SK-N-SH (cell line): ENCODE measurements around the gene CROT. TPM values are rescaled to one million over a fixed set of nuclear protein-coding genes. Genes with fewer than 3 reads are reported as not detected.
A peak's percentile ranks its signal among the peaks of the same experiment; 100 is the strongest.

Experiments used
- CTCF ChIA-PET: fragments of 300-600, 350-600 bp; formaldehyde crosslinking; extraction: SDS; loops from one replicate; lab custom pipeline; 2021; lab: Yijun Ruan, JAX
- POLR2A ChIA-PET: fragments of 350-600 bp; sonication (Branson Sonifier 250); formaldehyde crosslinking; extraction: SDS; loops from one replicate; lab custom pipeline; 2020; ENCODE audit warnings: antibody characterized with exemption, inconsistent platforms; lab: Yijun Ruan, JAX
- DNase-seq: peaks from one replicate; pipeline ENCODE4 v3.0.0; 2012
- H2AFZ ChIP-seq: fragments of 200-600 bp; sonication (generic); 2 replicates; pipeline ENCODE4 v1.8.1; 2016; ENCODE audit warnings: antibody characterized with exemption, mild to moderate bottlenecking, low read depth
- H3F3A ChIP-seq: fragments of 200-600 bp; sonication (generic); replicated peaks from 2 replicates; pipeline ENCODE3; 2016; ENCODE audit warnings: antibody characterized with exemption, mild to moderate bottlenecking; ENCODE audit not compliant: insufficient read depth
- H3K27ac ChIP-seq, 2 experiments: fragments of 200-500 bp in 1 of 2; fragments of 200-600 bp in 1 of 2; sonication (Bioruptor generic) in 1 of 2; sonication (generic), shearing (Covaris generic) in 1 of 2; 2 replicates each; pipeline versions ENCODE4 v1.5.1 to v1.6.1; 2014 to 2016; ENCODE audit warnings: low read depth in 2 of 2, inconsistent platforms in 1 of 2, low read length in 1 of 2, mild to moderate bottlenecking in 1 of 2, mixed read lengths in 1 of 2
- H3K27me3 ChIP-seq: fragments of 200-600 bp; sonication (generic), shearing (Covaris generic); 2 replicates; pipeline ENCODE4 v1.6.1; 2016; ENCODE audit warnings: mixed run types; ENCODE audit not compliant: insufficient read depth
- H3K36me3 ChIP-seq, 2 experiments: fragments of 200-500 bp in 1 of 2; fragments of 200-600 bp in 1 of 2; sonication (Bioruptor generic) in 1 of 2; sonication (generic) in 1 of 2; replicated peaks in 1 of 2; 2 replicates each; pipeline versions ENCODE3 to v1.5.1; 2014 to 2016; ENCODE audit warnings: low read length in 1 of 2, mild to moderate bottlenecking in 1 of 2; ENCODE audit not compliant: insufficient read depth in 2 of 2, control insufficient read depth in 1 of 2
- H3K4me1 ChIP-seq, 2 experiments: fragments of 200-500 bp in 1 of 2; fragments of 200-600 bp in 1 of 2; sonication (Bioruptor generic) in 1 of 2; sonication (generic), shearing (Covaris generic) in 1 of 2; 2 replicates each; pipeline versions ENCODE4 v1.5.1 to v1.6.1; 2014 to 2016; ENCODE audit warnings: low read depth in 1 of 2, low read length in 1 of 2, mixed run types in 1 of 2; ENCODE audit not compliant: insufficient read depth in 2 of 2, control insufficient read depth in 1 of 2
- H3K4me2 ChIP-seq: fragments of 200-600 bp; sonication (generic), shearing (Covaris generic); 2 replicates; pipeline ENCODE4 v1.6.1; 2017; ENCODE audit warnings: mixed run types
- H3K4me3 ChIP-seq, 2 experiments: fragments of 200-500 bp in 1 of 2; fragments of 200-600 bp in 1 of 2; sonication (Bioruptor generic) in 1 of 2; sonication (generic), shearing (Covaris generic) in 1 of 2; 2 replicates each; pipeline versions ENCODE4 v1.5.1 to v1.8.1; 2014 to 2016; ENCODE audit warnings: low read depth in 2 of 2, inconsistent platforms in 1 of 2, low read length in 1 of 2, mild to moderate bottlenecking in 1 of 2, mixed read lengths in 1 of 2, moderate library complexity in 1 of 2
- H3K79me2 ChIP-seq: fragments of 200-600 bp; sonication (generic); 2 replicates; pipeline ENCODE4 v1.8.1; 2017; ENCODE audit warnings: mild to moderate bottlenecking; ENCODE audit not compliant: insufficient read depth
- H3K9ac ChIP-seq: fragments of 200-600 bp; sonication (generic); 2 replicates; pipeline ENCODE4 v1.6.1; 2017; ENCODE audit warnings: mixed run types
- H3K9me2 ChIP-seq: fragments of 200-600 bp; sonication (generic); 2 replicates; pipeline ENCODE4 v1.6.1; 2017; ENCODE audit warnings: mixed run types
- H3K9me3 ChIP-seq: fragments of 200-600 bp; sonication (generic); 2 replicates; pipeline ENCODE4 v1.6.1; 2017; ENCODE audit warnings: mixed run types, mild to moderate bottlenecking, moderate library complexity
- H4K20me1 ChIP-seq: fragments of 200-600 bp; sonication (generic); 2 replicates; pipeline ENCODE4 v1.6.1; 2017; ENCODE audit warnings: mild to moderate bottlenecking, mixed run types; ENCODE audit not compliant: insufficient read depth
- ELF1 ChIP-seq: IDR thresholded peaks from 2 replicates; pipeline ENCODE4 v1.4.0; 2012
- FOSL2 ChIP-seq: IDR thresholded peaks from 2 replicates; pipeline ENCODE4 v1.4.0; 2012; ENCODE audit warnings: low read depth, mild to moderate bottlenecking, moderate library complexity, borderline replicate concordance
- FOXJ3 ChIP-seq: sonication (generic); formaldehyde crosslinking; IDR thresholded peaks from 2 replicates; pipeline ENCODE4 v1.5.1; 2020; ENCODE audit warnings: mild to moderate bottlenecking, missing genetic modification reagents
- FOXM1 ChIP-seq: IDR thresholded peaks from 2 replicates; pipeline ENCODE4 v1.4.0; 2012; ENCODE audit warnings: low read depth, mild to moderate bottlenecking
- GABPA ChIP-seq: IDR thresholded peaks from 2 replicates; pipeline ENCODE4 v1.4.0; 2012; ENCODE audit warnings: low read depth, mild to moderate bottlenecking
- JUND ChIP-seq: IDR thresholded peaks from 2 replicates; pipeline ENCODE4 v1.4.0; 2012
- MEF2A ChIP-seq: IDR thresholded peaks from 2 replicates; pipeline ENCODE4 v1.4.0; 2012; ENCODE audit warnings: low read depth, borderline replicate concordance
- MXI1 ChIP-seq: IDR thresholded peaks from 2 replicates; pipeline ENCODE4 v1.6.1; 2012; ENCODE audit warnings: mild to moderate bottlenecking, low read depth, low read length, improper control_type of control experiment
- NFIC ChIP-seq: IDR thresholded peaks from 2 replicates; pipeline ENCODE4 v1.4.0; 2012; ENCODE audit warnings: borderline replicate concordance
- NRF1 ChIP-seq: IDR thresholded peaks from 2 replicates; pipeline ENCODE4 v1.6.1; 2012; ENCODE audit warnings: low read depth, mild to moderate bottlenecking, low read length
- RCOR1 ChIP-seq: fragments of 150-350 bp; IDR thresholded peaks from 2 replicates; pipeline ENCODE4 v1.6.1; 2017; ENCODE audit warnings: antibody characterized with exemption, low read length
- RFX5 ChIP-seq: IDR thresholded peaks from 2 replicates; pipeline ENCODE4 v1.6.1; 2012; ENCODE audit warnings: mild to moderate bottlenecking, improper control_type of control experiment, low read length
- RXRA ChIP-seq: IDR thresholded peaks from 2 replicates; pipeline ENCODE4 v1.4.0; 2012; ENCODE audit warnings: low read depth, mild to moderate bottlenecking, borderline replicate concordance
- SIN3A ChIP-seq: IDR thresholded peaks from 2 replicates; pipeline ENCODE4 v1.6.1; 2012; ENCODE audit warnings: low read depth, mild to moderate bottlenecking, low read length, moderate library complexity, borderline replicate concordance
- SMC3 ChIP-seq: IDR thresholded peaks from 2 replicates; pipeline ENCODE4 v1.6.1; 2012; ENCODE audit warnings: low read depth, low read length, improper control_type of control experiment
- TAF1 ChIP-seq: IDR thresholded peaks from 2 replicates; pipeline ENCODE4 v1.6.1; 2012; ENCODE audit warnings: low read depth, mild to moderate bottlenecking, low read length, moderate library complexity, borderline replicate concordance
- WGBS: methylation state at CpG from one replicate; pipeline ENCODE4 v1.1.6; 2017; ENCODE audit warnings: low lambda C conversion rate; 5-methylcytosine and 5-hydroxymethylcytosine counted together
- polyA plus RNA-seq, 3 experiments: library from polyadenylated mRNA; depleted of rRNA; stranded (reverse); fragments of >200 nt; gene quantifications; 2 replicates each; pipeline ENCODE4 v1.2.3, GENCODE V29; 2012
- TF ChIP-seq, protein P1 (sequence below): fragments of 150-350 bp; IDR thresholded peaks from 2 replicates; pipeline ENCODE4 v1.6.1; 2016; ENCODE audit warnings: mild to moderate bottlenecking, low read depth, low read length
- TF ChIP-seq, protein P2 (sequence below): IDR thresholded peaks from 2 replicates; pipeline ENCODE4; 2012
- TF ChIP-seq, protein P3 (sequence below): IDR thresholded peaks from 2 replicates; pipeline ENCODE4 v1.4.0; 2012; ENCODE audit warnings: low read depth, borderline replicate concordance
- TF ChIP-seq, protein P4 (sequence below): IDR thresholded peaks from 2 replicates; pipeline ENCODE4 v1.6.1; 2012; ENCODE audit warnings: mild to moderate bottlenecking, low read depth, low read length, moderate library complexity
- TF ChIP-seq, protein P5 (sequence below): fragments of 200-600 bp; sonication (generic); IDR thresholded peaks from 2 replicates; pipeline ENCODE4 v1.6.1; 2017; ENCODE audit warnings: antibody characterized with exemption, mild to moderate bottlenecking, moderate library complexity

The CROT gene, protein sequence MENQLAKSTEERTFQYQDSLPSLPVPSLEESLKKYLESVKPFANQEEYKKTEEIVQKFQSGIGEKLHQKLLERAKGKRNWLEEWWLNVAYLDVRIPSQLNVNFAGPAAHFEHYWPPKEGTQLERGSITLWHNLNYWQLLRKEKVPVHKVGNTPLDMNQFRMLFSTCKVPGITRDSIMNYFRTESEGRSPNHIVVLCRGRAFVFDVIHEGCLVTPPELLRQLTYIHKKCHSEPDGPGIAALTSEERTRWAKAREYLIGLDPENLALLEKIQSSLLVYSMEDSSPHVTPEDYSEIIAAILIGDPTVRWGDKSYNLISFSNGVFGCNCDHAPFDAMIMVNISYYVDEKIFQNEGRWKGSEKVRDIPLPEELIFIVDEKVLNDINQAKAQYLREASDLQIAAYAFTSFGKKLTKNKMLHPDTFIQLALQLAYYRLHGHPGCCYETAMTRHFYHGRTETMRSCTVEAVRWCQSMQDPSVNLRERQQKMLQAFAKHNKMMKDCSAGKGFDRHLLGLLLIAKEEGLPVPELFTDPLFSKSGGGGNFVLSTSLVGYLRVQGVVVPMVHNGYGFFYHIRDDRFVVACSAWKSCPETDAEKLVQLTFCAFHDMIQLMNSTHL
- polyA plus RNA-seq (2012; rRNA removed), result 7.9 and 11.2 TPM in 2 replicates
- 10.8 and 12.8 TPM in 2 replicates for polyA plus RNA-seq (2012; cell fraction: cytosol; rRNA removed)
- 7.3 and 16.5 TPM in 2 replicates for polyA plus RNA-seq (2012; cell fraction: nucleus; rRNA removed)

DNA sequence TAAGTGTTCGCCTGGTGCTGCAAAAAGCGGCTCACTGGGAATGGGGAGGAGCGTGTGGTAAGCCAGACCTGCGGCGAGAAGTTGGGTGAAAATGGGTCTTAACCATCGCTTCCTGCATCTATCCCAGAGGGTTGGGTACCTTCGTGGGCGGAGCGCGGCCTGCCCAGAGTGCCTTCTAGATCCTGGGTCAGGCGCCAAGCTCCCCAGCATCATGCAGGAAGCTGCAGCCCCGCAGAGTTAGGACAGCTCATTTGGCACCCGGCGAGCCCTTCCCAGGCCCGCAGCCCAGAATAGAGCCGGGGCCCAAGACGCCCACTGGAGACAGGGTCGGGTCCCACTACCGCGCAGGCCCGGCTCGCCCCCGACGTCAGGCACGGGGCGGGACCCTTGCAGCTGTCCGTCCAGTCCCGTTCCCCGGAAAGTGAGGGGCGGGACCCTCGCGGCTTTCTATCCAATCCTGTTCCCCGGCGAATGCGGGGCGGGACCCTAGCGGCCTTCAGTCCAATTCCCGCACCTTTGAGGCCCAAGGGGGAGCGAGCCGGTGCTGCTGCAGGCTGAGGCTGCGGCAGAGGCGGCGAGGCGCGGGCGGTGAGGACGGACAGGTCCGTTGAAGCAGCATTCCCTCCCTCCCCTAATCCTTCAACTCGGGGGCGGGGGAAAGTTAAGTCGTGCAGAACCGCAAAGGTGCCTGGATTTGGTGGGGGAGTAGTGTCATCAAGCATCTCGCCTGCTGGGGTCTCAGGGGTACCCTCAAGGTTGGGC, at the start of gene CROT:
TSS of gene CROT (plus strand) at position 499 of the 762 bp plus-strand sequence. CDS start 3,405 bp downstream, outside the sequence.
- CTCF ChIA-PET, result interaction anchor here (0.9 to 2.5 kb wide), 8 partner anchors 14 to 71 kb away, joined by 3 to 13 read pairs (median 4); no protein-coding TSS in a partner anchor
- H3K27ac ChIP-seq, result peak within 1 kb of the TSS; percentile 71 to 96
- H3K4me1 ChIP-seq, result peaks cover 19 to 37% of the 10 kb centered on the region in 2 experiments; a peak in 3 of 4 replicates
- H3K9ac ChIP-seq, result peak within 1 kb of the TSS; percentile 67
- no peaks in the 10 kb centered on the region for H4K20me1 ChIP-seq
- peaks cover 17% of the 10 kb centered on the region for H3F3A ChIP-seq
- H3K4me3 ChIP-seq, result peak within 1 kb of the TSS; percentile 76 to 99
- peaks cover 29% of the 10 kb centered on the region for H3K79me2 ChIP-seq
- H3K4me2 ChIP-seq, result peak within 1 kb of the TSS; percentile 90
- H3K27me3 ChIP-seq, result no peaks in the 10 kb centered on the region
- DNase-seq, result peak; percentile 98
- POLR2A ChIA-PET, result interaction anchor here (0.6 to 1.1 kb wide), 2 partner anchors 33 to 283 kb away, joined by 3 to 4 read pairs; partner anchors contain the start of gene RUNDC3B
- H3K36me3 ChIP-seq, result peaks cover 17 to 30% of the 10 kb centered on the region in 2 experiments
- WGBS, result 1% methylated on average over 29 of the region's 53 CpGs
- peak within 1 kb of the TSS; percentile 84 for H2AFZ ChIP-seq
- no peaks in the 10 kb centered on the region for H3K9me2 ChIP-seq
- no peaks in the 10 kb centered on the region for H3K9me3 ChIP-seq
- peak; percentile 68; the same call in 1 of the 2 replicates for TF ChIP-seq SIN3A
- no peak for TF ChIP-seq FOSL2
- no peak for TF ChIP-seq RXRA
- peak; percentile 5; the same call in 1 of the 2 replicates for TF ChIP-seq RCOR1
- TF ChIP-seq MEF2A, result peak; percentile 16; the same call in 1 of the 2 replicates
- TF ChIP-seq, protein P1, sequence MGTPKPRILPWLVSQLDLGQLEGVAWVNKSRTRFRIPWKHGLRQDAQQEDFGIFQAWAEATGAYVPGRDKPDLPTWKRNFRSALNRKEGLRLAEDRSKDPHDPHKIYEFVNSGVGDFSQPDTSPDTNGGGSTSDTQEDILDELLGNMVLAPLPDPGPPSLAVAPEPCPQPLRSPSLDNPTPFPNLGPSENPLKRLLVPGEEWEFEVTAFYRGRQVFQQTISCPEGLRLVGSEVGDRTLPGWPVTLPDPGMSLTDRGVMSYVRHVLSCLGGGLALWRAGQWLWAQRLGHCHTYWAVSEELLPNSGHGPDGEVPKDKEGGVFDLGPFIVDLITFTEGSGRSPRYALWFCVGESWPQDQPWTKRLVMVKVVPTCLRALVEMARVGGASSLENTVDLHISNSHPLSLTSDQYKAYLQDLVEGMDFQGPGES, result peak; percentile 73
- TF ChIP-seq, protein P2, sequence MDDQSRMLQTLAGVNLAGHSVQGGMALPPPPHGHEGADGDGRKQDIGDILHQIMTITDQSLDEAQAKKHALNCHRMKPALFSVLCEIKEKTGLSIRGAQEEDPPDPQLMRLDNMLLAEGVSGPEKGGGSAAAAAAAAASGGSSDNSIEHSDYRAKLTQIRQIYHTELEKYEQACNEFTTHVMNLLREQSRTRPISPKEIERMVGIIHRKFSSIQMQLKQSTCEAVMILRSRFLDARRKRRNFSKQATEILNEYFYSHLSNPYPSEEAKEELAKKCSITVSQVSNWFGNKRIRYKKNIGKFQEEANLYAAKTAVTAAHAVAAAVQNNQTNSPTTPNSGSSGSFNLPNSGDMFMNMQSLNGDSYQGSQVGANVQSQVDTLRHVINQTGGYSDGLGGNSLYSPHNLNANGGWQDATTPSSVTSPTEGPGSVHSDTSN, result peak; percentile 78
- TF ChIP-seq NFIC, result peak; percentile 53; the same call in 1 of the 2 replicates
- TF ChIP-seq GABPA, result 0 out of 2 replicates have a peak, but pooled peaks have one; percentile 27
- no peak for TF ChIP-seq FOXJ3 (CRISPR knock-in tag)
- TF ChIP-seq, protein P3, sequence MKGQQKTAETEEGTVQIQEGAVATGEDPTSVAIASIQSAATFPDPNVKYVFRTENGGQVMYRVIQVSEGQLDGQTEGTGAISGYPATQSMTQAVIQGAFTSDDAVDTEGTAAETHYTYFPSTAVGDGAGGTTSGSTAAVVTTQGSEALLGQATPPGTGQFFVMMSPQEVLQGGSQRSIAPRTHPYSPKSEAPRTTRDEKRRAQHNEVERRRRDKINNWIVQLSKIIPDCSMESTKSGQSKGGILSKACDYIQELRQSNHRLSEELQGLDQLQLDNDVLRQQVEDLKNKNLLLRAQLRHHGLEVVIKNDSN, result 0 out of 2 replicates have a peak, but pooled peaks have one; percentile 20
- TF ChIP-seq FOXM1, result no peak
- peak; percentile 82 for TF ChIP-seq TAF1
- TF ChIP-seq, protein P4, sequence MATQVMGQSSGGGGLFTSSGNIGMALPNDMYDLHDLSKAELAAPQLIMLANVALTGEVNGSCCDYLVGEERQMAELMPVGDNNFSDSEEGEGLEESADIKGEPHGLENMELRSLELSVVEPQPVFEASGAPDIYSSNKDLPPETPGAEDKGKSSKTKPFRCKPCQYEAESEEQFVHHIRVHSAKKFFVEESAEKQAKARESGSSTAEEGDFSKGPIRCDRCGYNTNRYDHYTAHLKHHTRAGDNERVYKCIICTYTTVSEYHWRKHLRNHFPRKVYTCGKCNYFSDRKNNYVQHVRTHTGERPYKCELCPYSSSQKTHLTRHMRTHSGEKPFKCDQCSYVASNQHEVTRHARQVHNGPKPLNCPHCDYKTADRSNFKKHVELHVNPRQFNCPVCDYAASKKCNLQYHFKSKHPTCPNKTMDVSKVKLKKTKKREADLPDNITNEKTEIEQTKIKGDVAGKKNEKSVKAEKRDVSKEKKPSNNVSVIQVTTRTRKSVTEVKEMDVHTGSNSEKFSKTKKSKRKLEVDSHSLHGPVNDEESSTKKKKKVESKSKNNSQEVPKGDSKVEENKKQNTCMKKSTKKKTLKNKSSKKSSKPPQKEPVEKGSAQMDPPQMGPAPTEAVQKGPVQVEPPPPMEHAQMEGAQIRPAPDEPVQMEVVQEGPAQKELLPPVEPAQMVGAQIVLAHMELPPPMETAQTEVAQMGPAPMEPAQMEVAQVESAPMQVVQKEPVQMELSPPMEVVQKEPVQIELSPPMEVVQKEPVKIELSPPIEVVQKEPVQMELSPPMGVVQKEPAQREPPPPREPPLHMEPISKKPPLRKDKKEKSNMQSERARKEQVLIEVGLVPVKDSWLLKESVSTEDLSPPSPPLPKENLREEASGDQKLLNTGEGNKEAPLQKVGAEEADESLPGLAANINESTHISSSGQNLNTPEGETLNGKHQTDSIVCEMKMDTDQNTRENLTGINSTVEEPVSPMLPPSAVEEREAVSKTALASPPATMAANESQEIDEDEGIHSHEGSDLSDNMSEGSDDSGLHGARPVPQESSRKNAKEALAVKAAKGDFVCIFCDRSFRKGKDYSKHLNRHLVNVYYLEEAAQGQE, result peak; percentile 24; the same call in 1 of the 2 replicates
- TF ChIP-seq ELF1, result peak; percentile 35; the same call in 1 of the 2 replicates
- peak; percentile 75 for TF ChIP-seq MXI1
- peak; percentile 74 for TF ChIP-seq NRF1
- TF ChIP-seq JUND, result no peak
- TF ChIP-seq, protein P5, sequence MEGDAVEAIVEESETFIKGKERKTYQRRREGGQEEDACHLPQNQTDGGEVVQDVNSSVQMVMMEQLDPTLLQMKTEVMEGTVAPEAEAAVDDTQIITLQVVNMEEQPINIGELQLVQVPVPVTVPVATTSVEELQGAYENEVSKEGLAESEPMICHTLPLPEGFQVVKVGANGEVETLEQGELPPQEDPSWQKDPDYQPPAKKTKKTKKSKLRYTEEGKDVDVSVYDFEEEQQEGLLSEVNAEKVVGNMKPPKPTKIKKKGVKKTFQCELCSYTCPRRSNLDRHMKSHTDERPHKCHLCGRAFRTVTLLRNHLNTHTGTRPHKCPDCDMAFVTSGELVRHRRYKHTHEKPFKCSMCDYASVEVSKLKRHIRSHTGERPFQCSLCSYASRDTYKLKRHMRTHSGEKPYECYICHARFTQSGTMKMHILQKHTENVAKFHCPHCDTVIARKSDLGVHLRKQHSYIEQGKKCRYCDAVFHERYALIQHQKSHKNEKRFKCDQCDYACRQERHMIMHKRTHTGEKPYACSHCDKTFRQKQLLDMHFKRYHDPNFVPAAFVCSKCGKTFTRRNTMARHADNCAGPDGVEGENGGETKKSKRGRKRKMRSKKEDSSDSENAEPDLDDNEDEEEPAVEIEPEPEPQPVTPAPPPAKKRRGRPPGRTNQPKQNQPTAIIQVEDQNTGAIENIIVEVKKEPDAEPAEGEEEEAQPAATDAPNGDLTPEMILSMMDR, result no peak
- TF ChIP-seq SMC3, result no peak
- TF ChIP-seq RFX5, result peak; percentile 54; the same call in 1 of the 2 replicates
